NCI-H1105 (cell line): ENCODE measurements around the gene OR5K2.

Experiments used
- DNase-seq: peaks from one replicate; lab custom pipeline; 2025; lab: John Stamatoyannopoulos, UW

Gene OR5K2

GRCh38 chr3:98497381-98497780, at the start of gene OR5K2:
Gene OR5K2, plus strand, starts transcription at chr3:98497681. Its CDS starts 0 bp downstream, at chr3:98497681.
- no peak for DNase-seq

GRCh38 chr3:98449606-98450193, 47.8 kb upstream of the OR5K2 start:
- no peak for DNase-seq

- DNase-seq: no peak
Measured at GRCh38 chr3:98450372-98450771, 47.1 kb upstream of the OR5K2 start.

- DNase-seq: no peak
Measured at GRCh38 chr3:98453827-98454226, 43.7 kb upstream of the OR5K2 start.

DNA sequence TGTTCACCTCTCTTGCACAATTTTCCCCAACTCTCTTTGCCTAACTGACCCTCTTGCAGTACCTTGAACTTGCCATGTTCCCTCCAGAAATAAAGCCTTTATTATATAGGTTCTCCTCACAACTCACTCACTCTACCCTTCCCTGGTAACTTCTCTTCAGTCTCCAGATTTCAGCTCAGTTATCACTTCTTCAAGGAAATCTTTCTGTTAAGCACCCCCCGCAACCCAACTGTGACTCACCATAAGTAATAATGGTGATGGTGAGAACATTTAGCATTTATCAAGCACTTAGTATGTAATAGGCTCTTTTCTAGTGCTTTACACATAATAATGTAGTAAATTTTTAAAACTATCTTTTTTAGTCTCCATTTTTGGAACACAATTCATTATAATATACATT, 42.6 kb upstream of the OR5K2 start:
- DNase-seq: no peak

DNA sequence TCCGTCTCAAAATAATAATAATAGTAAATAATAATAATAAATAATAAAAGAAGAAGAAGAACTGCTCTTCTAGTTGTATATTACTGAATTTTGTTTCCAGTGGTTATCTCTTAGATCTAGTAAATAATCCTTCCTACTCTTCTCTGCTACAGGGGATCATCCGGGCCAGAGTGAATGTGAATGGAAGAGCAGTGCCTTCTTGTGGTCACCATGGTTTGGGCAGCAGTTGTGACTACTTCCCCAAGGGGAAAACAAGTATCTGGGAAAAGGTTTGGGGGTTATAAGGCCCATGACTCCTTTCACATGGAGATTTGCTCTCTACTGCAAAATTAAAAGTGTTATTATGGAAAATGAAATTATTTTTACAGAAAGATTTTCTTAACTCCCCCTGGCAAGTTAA, 39.9 kb upstream of the OR5K2 start:
- no peak for DNase-seq

GRCh38 chr3:98460220-98460619, 37.3 kb upstream of the OR5K2 start:
- DNase-seq: no peak

DNA sequence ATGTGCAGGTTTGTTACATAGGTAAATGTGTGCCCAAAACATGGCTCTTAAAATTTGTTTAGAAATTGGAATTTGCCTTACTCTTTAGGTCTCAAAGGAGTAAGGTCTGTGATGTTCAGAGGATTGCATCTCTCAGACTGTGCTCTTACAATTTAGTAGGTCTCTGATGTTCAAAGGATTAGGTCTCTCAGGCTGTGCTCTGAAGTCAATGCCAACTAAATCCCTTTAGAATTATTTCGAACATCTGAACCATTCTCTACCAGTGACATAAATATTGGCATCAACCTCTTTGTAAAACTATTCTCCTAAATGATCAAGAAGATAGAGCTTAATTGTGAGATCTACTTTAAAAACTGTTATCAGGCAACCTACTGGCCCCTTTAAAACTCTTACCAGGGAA, 34.6 kb upstream of the OR5K2 start, which contains the start of gene OR5K1:
TSS of gene OR5K1 (plus strand) at position 301 of the 400 bp plus-strand sequence. CDS start 6,376 bp downstream, outside the sequence.
- DNase-seq: no peak

DNA sequence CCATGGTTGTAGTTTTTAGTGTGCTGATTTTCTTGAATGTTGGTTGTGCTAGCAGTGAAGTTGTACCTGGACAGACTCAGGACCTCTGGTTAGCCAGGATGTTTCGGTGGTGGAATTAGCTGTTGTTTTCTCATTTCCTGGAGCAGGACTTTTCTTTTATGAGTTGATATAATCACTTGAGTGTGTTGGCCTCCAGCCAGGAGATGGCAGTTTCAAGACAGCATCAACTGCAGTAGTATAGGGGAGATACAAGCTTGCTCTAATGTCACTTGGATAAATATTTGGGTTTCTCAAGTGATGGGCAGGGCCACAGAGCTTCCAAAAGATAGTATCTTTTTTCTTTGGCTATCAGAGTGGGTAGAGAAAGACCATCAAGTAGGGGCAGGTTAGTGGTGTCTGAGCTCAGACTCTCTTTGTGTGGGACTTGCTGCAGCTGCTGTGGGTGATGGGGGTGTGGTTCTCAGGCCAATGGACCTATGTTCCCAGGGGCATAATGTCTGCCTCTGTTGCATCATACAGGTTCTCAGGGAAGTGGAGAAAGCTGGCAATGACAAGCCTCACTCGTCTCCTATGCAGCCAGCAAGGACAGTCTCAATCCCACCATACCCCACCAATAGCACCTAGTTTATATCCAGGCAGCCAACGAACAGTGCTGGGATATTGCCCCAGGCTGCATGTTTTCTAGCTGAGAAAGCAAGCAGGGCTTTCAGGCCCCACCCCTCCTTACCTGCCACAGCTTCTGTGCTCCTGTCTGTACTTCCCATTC, 14.6 kb upstream of the OR5K2 start:
- DNase-seq: no peak

GRCh38 chr3:98483626-98484025, 13.9 kb upstream of the OR5K2 start:
- DNase-seq: no peak

GRCh38 chr3:98500019-98500418, 2.5 kb downstream of the OR5K2 start:
- DNase-seq: no peak

GRCh38 chr3:98501270-98501669, 3.8 kb downstream of the OR5K2 start:
- no peak for DNase-seq

- no peak for DNase-seq
Measured at GRCh38 chr3:98501863-98502576, 4.5 kb downstream of the OR5K2 start.

GRCh38 chr3:98504539-98504938, 7.1 kb downstream of the OR5K2 start:
- DNase-seq: no peak

DNA sequence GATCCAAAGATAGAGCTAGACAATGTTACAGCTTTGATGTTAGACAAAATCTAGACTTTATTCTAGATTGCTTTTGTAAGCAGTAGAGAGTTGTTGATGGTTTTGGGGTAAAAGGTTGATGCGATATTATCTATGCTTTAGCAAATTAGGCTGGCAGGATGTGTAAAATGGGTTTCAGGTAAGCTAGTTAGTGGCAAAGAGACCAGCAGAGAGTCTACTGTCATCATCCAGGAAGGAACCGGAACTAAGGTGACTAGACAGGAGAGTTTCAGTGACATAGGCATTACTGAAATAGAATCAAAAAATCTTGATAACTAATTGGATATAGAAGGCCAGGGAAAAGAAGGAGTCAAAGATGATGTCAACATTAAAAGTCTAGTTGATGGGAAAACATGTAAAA, 11.1 kb downstream of the OR5K2 start:
- no peak for DNase-seq

DNA sequence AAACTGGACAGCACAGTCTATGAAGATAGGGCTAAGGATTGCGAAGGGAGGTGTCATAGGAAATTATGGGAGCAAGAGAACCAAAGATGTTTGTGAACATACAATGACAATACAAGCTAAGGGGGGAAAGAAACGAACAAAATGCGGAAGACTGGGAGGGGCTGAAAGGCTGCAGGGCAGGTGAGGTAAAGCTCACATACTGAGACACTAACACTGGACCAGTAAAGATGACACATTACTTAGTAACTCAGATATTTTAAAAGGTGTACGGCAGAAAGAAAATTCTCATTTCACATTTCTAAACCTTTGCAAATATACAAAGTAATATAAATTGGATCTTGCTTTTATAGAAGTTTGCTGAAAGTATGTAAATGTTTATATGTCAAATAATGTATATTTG, 15.1 kb downstream of the OR5K2 start:
- no peak for DNase-seq

DNA sequence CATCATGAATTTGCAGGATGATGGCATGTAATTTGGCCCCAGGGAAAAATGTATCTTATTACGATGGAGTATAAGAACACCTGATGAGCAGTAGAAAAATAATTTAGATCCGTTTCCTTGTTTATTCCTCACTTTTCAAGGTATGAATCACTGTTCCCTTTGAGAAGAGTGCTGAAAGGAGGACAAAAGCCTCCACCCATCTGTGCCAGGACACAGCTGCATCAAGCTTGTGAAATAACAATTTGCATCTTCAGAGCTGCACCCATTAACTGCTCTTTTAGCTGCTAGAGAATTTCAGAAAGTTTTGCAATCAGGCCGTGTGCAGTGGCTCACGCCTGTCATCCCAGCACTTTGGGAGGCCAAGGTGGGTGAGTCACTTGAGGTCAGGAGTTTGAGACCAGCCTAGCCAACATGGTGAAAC, 15.6 kb downstream of the OR5K2 start:
- DNase-seq: no peak

DNA sequence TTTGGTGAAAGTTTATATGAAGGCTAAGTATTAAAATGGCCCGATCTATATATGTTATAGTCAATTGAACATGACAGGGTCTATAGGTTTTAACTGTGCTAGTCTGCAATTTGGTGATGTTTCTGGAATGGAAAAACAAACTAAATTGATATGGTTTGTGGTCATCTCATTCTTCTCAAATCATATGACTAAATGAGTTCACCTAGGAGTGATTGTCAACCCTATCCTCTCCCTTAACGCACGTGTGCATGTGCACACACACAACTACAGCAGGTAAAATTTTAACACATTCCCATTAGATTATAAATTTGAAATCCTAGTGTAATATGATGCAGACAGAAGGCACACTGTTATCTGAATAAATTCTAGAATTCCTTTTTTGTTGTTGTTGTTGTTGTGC, 16.3 kb downstream of the OR5K2 start:
- DNase-seq: no peak

GRCh38 chr3:98514948-98515347, 17.5 kb downstream of the OR5K2 start:
- DNase-seq: no peak

DNA sequence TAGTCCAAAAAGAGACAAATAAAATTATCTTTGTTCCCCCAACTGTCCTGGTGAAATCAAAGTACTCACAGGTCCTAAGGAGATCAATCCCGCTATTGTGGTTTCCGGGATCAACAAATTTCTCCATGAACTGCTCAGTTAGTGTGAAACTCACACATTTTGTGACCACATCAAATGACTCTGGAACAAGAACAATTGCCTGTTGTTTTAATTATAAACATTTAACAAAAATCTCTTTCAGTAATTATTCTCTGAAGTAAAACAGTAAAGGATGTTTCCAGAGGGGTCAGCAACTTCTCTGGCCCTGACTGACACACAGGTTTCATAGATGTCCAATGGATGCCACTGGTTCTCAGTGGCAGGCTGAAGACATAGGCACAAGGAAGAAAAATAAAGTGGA, 21.3 kb downstream of the OR5K2 start:
- no peak for DNase-seq

DNA sequence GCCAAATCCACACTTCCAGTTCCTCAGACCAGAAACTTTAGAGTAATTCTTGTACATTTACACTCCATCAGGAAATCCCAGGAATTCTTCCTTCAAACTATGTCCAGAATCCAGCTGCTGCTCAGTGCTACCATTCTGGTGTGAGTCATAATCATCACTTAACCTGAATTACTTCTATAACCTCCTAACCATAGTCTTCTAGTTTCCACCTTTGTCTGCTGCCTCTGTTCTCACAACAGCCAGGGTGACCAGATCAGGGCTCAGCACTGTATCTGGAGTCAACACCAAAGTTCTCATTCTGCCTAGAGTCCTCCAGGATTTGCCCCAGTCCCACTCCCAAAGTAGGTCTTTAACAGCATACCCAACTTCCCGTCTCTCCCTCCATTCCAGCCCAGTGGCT, 21.9 kb downstream of the OR5K2 start:
- DNase-seq: no peak

- DNase-seq: no peak
Measured at GRCh38 chr3:98521897-98522543, 24.5 kb downstream of the OR5K2 start.
